ENCODE data around the gene VWCE. TPM values are rescaled to one million over a fixed set of nuclear protein-coding genes. Genes with fewer than 3 reads are reported as not detected.
"Not testable (repeated sequence)": the region's sequence is repeated elsewhere in the genome, so short reads cannot be mapped to it uniquely, and the experiment has no call there.

The VWCE gene
- total RNA-seq, 4 donors from 2014 or later = 0.85 to 1.2 TPM; not detected in 2

GRCh38 chr11:61258546-61258945 lies 36.6 kb downstream of the VWCE start:
- Histone ChIP-seq H3K27ac (no peak overlapping the region), H3K27me3 (no peaks in the 10 kb centered on the region), H3K4me1 (no peaks in the 10 kb centered on the region), H3K36me3 (no peaks in the 10 kb centered on the region), H3K9me3 (no peaks in the 10 kb centered on the region), H3K4me3 (no peak overlapping the region)
- TF ChIP-seq CTCF (IDR thresholded peaks at IDR 0.05) (no peak), POLR2A (IDR thresholded peaks at IDR 0.05) (no peak)
- DNase-seq = no peak

- H3K27ac ChIP-seq = no peak overlapping the region
- no peak for DNase-seq
- no peaks in the 10 kb centered on the region for H3K4me1 ChIP-seq
- H3K9me3 ChIP-seq = no peaks in the 10 kb centered on the region
- no peak for TF ChIP-seq POLR2A (IDR thresholded peaks at IDR 0.05)
- TF ChIP-seq CTCF (IDR thresholded peaks at IDR 0.05) = no peak
- no peaks in the 10 kb centered on the region for H3K27me3 ChIP-seq
- H3K4me3 ChIP-seq = no peak overlapping the region
- no peaks in the 10 kb centered on the region for H3K36me3 ChIP-seq
These were observed 38.2 kb downstream of the VWCE start for GRCh38 chr11:61256710-61257482.

GRCh38 chr11:61254403-61255025 lies 40.6 kb downstream of the VWCE start:
- Histone ChIP-seq H3K27me3 (no peaks in the 10 kb centered on the region), H3K9me3 (no peaks in the 10 kb centered on the region), H3K4me3 (no peak overlapping the region), H3K36me3 (no peaks in the 10 kb centered on the region), H3K4me1 (no peaks in the 10 kb centered on the region), H3K27ac (no peak overlapping the region)
- TF ChIP-seq POLR2A (IDR thresholded peaks at IDR 0.05) = no peak
- peak; percentile 22 to 87 (median 80) for TF ChIP-seq CTCF (IDR thresholded peaks at IDR 0.05)
- peak; percentile 24 to 78 (median 76) for DNase-seq

- not testable (repeated sequence) for H3K36me3 ChIP-seq, DNase-seq, H3K27ac ChIP-seq, H3K4me1 ChIP-seq, H3K27me3 ChIP-seq, H3K9me3 ChIP-seq, H3K4me3 ChIP-seq
These were observed 42.8 kb downstream of the VWCE start for GRCh38 chr11:61252332-61252731.

- not testable (repeated sequence) for H3K4me1 ChIP-seq, DNase-seq, H3K9me3 ChIP-seq, H3K27me3 ChIP-seq, H3K27ac ChIP-seq, H3K36me3 ChIP-seq, H3K4me3 ChIP-seq
These were observed 44.0 kb downstream of the VWCE start for GRCh38 chr11:61250796-61251765.

- H3K9me3 ChIP-seq, H3K27me3 ChIP-seq, DNase-seq, H3K4me1 ChIP-seq, H3K27ac ChIP-seq, H3K36me3 ChIP-seq, H3K4me3 ChIP-seq: not testable (repeated sequence)
These were observed 45.9 kb downstream of the VWCE start for GRCh38 chr11:61249201-61249600.

- H3K4me3 ChIP-seq, H3K4me1 ChIP-seq, H3K9me3 ChIP-seq, H3K36me3 ChIP-seq, H3K27ac ChIP-seq, H3K27me3 ChIP-seq, DNase-seq: not testable (repeated sequence)
These were observed 47.0 kb downstream of the VWCE start for GRCh38 chr11:61248071-61248470.

GRCh38 chr11:61245284-61245964 lies 49.7 kb downstream of the VWCE start:
- not testable (repeated sequence) for H3K36me3 ChIP-seq, H3K27ac ChIP-seq, H3K4me1 ChIP-seq, H3K9me3 ChIP-seq, H3K4me3 ChIP-seq, DNase-seq, H3K27me3 ChIP-seq

- H3K27ac ChIP-seq, H3K27me3 ChIP-seq, DNase-seq, H3K4me3 ChIP-seq, H3K4me1 ChIP-seq, H3K36me3 ChIP-seq, H3K9me3 ChIP-seq: not testable (repeated sequence)
These were observed 53.6 kb downstream of the VWCE start for GRCh38 chr11:61241526-61241925.

- H3K27ac ChIP-seq, H3K36me3 ChIP-seq, H3K9me3 ChIP-seq, H3K27me3 ChIP-seq, H3K4me1 ChIP-seq, DNase-seq, H3K4me3 ChIP-seq: not testable (repeated sequence)
These were observed 54.2 kb downstream of the VWCE start, which contains the start of gene PGA5 for GRCh38 chr11:61240875-61241274. TSS of gene PGA5 (plus strand) at chr11:61241175. CDS start at chr11:61241227, 52 bp downstream.
